Keratinocyte (primary cell): ENCODE measurements around the gene PCF11.

Experiments
- CTCF ChIP-seq, 3 experiments: IDR thresholded peaks in 1 of 3; conservative IDR thresholded peaks in 1 of 3; optimal IDR thresholded peaks in 1 of 3; 2 replicates in 2 of 3; 3 replicates in 1 of 3; pipeline versions ENCODE3 to v1.5.1; 2011; ENCODE audit warnings: low read length in 3 of 3, mild to moderate bottlenecking in 3 of 3, moderate library complexity in 2 of 3, control low read depth in 1 of 3, inconsistent platforms in 1 of 3; ENCODE audit not compliant: insufficient read depth in 2 of 3; ENCODE audit errors: extremely low read depth in 1 of 3
- EZH2 ChIP-seq: IDR thresholded peaks from one replicate; pipeline ENCODE4 v1.6.1; 2012; ENCODE audit warnings: inconsistent platforms, mild to moderate bottlenecking, low read length, moderate library complexity

GRCh38 chr11:83139310-83139709 is 17.6 kb upstream of the PCF11 start:
- TF ChIP-seq EZH2 (no peak), CTCF (optimal IDR thresholded peaks at IDR 0.05 in 1 of 3, IDR thresholded peaks at IDR 0.05 in 1 of 3, conservative IDR thresholded peaks at IDR 0.05 in 1 of 3; ENCODE audit: extremely low read depth in 1 of 3, insufficient read depth in 2 of 3, low read length in 3 of 3) (no peak)
